Esophagus squamous epithelium (tissue), 4 donors: Measurements from ENCODE around the gene SLC35F3.

Experiments
- CTCF ChIP-seq, 6 experiments: fragments of 450-650 bp in 4 of 6; fragments of 200-600 bp in 2 of 6; sonication (generic) in 2 of 6; IDR thresholded peaks; one replicate each; pipeline ENCODE4 v1.5.1; 2016 to 2019; ENCODE audit warnings: antibody characterized with exemption in 6 of 6, mild to moderate bottlenecking in 4 of 6, moderate library complexity in 4 of 6
- POLR2A ChIP-seq, 4 donors: fragments of 450-650 bp; IDR thresholded peaks; one replicate each; pipeline ENCODE4 v1.6.1; 2017; ENCODE audit warnings: antibody characterized with exemption in 4 of 4, mild to moderate bottlenecking in 4 of 4, moderate library complexity in 3 of 4

- TF ChIP-seq CTCF (IDR thresholded peaks at IDR 0.05): no peak
- no peak for TF ChIP-seq POLR2A (IDR thresholded peaks at IDR 0.05)
Observed at GRCh38 chr1:234289538-234290305, 385.2 kb downstream of the SLC35F3 start.
